Measurements from ENCODE around the gene GPC6. TPM values are rescaled to one million over a fixed set of nuclear protein-coding genes. Genes with fewer than 3 reads are reported as not detected.

Gene GPC6
- polyA plus RNA-seq, 2 of the 4 experiments (the other 2 are of a cell fraction), result 8.0 to 14.4 TPM

DNA sequence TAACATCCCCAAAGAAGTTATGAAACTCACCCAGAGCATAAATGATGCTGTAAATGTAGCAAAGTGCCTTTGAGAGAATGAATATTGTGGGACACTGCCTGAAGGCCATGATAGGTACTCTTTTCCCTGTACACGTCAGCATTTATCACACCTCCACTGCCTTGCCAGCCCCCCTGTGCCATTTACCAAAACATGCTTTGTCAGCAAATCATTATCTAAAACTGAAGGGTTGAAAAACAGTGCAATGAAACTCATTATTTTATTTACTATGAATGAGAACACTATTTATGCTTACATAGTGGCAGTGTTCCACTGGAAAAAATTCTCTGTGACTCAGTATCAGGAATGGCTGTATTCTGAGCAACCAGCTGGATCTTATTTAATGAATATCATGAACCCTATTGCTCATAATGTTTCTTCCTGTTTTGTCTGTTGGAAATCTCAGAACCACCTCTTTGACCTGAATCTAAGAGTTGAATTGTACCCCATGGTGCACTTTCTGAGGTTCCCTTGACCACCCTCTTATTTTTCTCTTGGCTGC lies 688.7 kb downstream of the GPC6 start:
- no peak for DNase-seq (ENCODE audit: low read depth in 1 of 2, low spot score in 1 of 2)
- Histone ChIP-seq H3K4me1 (no peaks in the 10 kb centered on the region), H3K27ac (no peak overlapping the region), H3K9me3 (no peaks in the 10 kb centered on the region), H3K4me3 (no peak overlapping the region), H3K4me2 (no peak overlapping the region)
- WGBS (ENCODE audit: missing lambda C conversion rate), result 79% methylated on average over 1 of the region's 1 CpG
- no peak for ATAC-seq
- CTCF ChIA-PET, result interaction anchor here (0.6 kb wide), 1 partner anchor 1739 kb away, joined by 4 read pairs; no protein-coding TSS in a partner anchor
- no peak for FAIRE-seq
- POLR2A ChIA-PET, result no interaction called here
- no peak for TF ChIP-seq FOSB (CRISPR knock-in tag; IDR thresholded peaks at IDR 0.05)
- TF ChIP-seq, protein P1, sequence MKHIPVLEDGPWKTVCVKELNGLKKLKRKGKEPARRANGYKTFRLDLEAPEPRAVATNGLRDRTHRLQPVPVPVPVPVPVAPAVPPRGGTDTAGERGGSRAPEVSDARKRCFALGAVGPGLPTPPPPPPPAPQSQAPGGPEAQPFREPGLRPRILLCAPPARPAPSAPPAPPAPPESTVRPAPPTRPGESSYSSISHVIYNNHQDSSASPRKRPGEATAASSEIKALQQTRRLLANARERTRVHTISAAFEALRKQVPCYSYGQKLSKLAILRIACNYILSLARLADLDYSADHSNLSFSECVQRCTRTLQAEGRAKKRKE (CRISPR knock-in tag; IDR thresholded peaks at IDR 0.05; ENCODE audit: low read depth), result no peak
- no peak for TF ChIP-seq RNF2 (IDR thresholded peaks at IDR 0.05; ENCODE audit: borderline replicate concordance, low read depth)
- no peak for TF ChIP-seq POLR2AphosphoS2 (conservative IDR thresholded peaks at IDR 0.05; ENCODE audit: low read length)
- no peak for TF ChIP-seq HOXB13 (CRISPR knock-in tag; IDR thresholded peaks at IDR 0.05; ENCODE audit: low read depth)
- peak; percentile 87 for TF ChIP-seq MAFK (IDR thresholded peaks at IDR 0.05; ENCODE audit: partially characterized antibody)
- no peak for TF ChIP-seq CBX2 (IDR thresholded peaks at IDR 0.05; ENCODE audit: borderline replicate concordance, low read depth)

DNA sequence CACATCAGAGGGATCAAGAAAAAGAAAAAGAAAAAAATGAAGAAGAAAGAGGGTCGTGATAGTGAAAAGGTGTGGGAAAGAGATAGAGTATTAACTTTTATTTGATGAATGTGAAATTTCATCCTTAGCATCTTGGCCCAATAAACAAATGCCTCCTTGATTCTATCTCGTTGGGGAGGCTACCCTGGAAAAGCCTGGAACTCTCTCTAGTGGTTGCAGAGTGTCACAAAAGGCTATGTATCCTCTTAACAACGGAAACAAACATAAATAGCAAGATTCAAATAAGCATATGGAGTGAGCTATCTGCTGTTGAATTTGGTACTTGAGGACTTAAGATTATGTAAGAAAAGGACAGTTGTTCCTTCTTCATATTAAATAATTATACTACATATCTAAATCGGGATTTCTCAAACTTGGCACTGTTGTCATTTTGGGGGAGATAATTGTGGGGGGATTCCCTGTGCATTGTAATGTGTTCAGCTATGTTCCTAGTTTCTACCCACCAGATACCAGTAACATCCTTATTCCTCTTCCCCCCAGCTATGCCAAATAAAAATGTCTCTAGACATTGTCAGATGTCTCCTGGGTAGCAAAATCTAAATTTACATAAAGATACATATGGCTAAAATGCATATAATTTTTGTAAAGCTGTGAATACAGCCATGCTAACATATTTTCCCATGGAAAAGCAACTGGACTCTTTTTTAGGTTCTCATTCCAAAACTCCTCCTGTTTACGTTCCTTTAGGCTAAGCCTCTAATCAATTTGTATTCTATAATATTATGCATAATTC lies 695.7 kb downstream of the GPC6 start:
- FAIRE-seq (no peak), DNase-seq (ENCODE audit: low read depth in 1 of 2, low spot score in 1 of 2) (no peak), ATAC-seq (no peak)
- Histone ChIP-seq H3K27ac (no peak overlapping the region), H3K4me2 (no peak overlapping the region), H3K4me1 (no peaks in the 10 kb centered on the region), H3K9me3 (no peaks in the 10 kb centered on the region), H3K4me3 (no peak overlapping the region)
- 21% methylated on average over 5 of the region's 5 CpGs for WGBS (ENCODE audit: missing lambda C conversion rate)
- CTCF ChIA-PET, result no interaction called here
- POLR2A ChIA-PET, result no interaction called here
- TF ChIP-seq NPAS2 (CRISPR knock-in tag; IDR thresholded peaks at IDR 0.05; ENCODE audit: borderline replicate concordance) (no peak), JUNB (IDR thresholded peaks at IDR 0.05) (no peak), RARB (CRISPR knock-in tag; IDR thresholded peaks at IDR 0.05) (no peak), TP53 (CRISPR knock-in tag; IDR thresholded peaks at IDR 0.05) (no peak), GATA3 (IDR thresholded peaks at IDR 0.05; ENCODE audit: borderline replicate concordance) (no peak), CHD4 (IDR thresholded peaks at IDR 0.05; ENCODE audit: borderline replicate concordance) (no peak), HDAC2 (IDR thresholded peaks at IDR 0.05) (no peak), PHF8 (IDR thresholded peaks at IDR 0.05; ENCODE audit: borderline replicate concordance, low read depth) (no peak), EHF (CRISPR knock-in tag; IDR thresholded peaks at IDR 0.05) (no peak)

DNA sequence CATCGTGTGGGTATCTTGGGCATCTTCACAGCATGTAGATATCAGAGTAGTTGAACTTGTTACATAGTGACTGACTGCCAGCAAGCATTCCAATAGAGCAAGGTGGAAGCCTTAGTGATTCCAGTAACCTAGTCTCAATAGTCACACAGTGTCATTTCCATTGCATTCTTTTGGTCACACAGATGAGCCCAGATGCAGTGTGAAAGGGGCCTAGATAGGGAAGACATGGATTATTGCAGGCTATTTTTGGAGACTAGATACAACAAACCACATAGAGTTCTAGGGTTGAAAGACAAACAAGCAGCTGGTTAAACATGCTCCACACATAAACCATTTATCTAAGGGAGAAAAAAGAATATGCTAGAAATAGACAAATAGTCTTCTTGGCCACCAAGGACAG lies 699.4 kb downstream of the GPC6 start:
- H3K4me3 ChIP-seq, result no peak overlapping the region
- POLR2A ChIA-PET, result no interaction called here
- H3K4me2 ChIP-seq, result no peak overlapping the region
- no peak overlapping the region for H3K27ac ChIP-seq
- no peak for FAIRE-seq
- WGBS (ENCODE audit: missing lambda C conversion rate), result 22% methylated on average over 1 of the region's 1 CpG
- H3K9me3 ChIP-seq, result no peaks in the 10 kb centered on the region
- ATAC-seq, result no peak
- H3K4me1 ChIP-seq, result no peaks in the 10 kb centered on the region
- CTCF ChIA-PET, result no interaction called here
- DNase-seq (ENCODE audit: low read depth in 1 of 2, low spot score in 1 of 2), result no peak
- TF ChIP-seq CHD2 (IDR thresholded peaks at IDR 0.05; ENCODE audit: low read length, partially characterized antibody) (no peak), NR3C1 (IDR thresholded peaks at IDR 0.05) (no peak), MAZ (IDR thresholded peaks at IDR 0.05; ENCODE audit: borderline replicate concordance, low read depth, low read length) (no peak), SREBF2 (IDR thresholded peaks at IDR 0.05) (no peak), ZC3H11A (IDR thresholded peaks at IDR 0.05) (no peak), ESRRA (IDR thresholded peaks at IDR 0.05; ENCODE audit: borderline replicate concordance, low read length) (no peak), HOXB13 (CRISPR knock-in tag; IDR thresholded peaks at IDR 0.05; ENCODE audit: low read depth) (no peak), HOXB5 (CRISPR knock-in tag; IDR thresholded peaks at IDR 0.05) (no peak), HOXA7 (CRISPR knock-in tag; IDR thresholded peaks at IDR 0.05) (no peak)
- TF ChIP-seq, protein P1 (CRISPR knock-in tag; IDR thresholded peaks at IDR 0.05; ENCODE audit: low read depth), result no peak
- TF ChIP-seq, protein P2, sequence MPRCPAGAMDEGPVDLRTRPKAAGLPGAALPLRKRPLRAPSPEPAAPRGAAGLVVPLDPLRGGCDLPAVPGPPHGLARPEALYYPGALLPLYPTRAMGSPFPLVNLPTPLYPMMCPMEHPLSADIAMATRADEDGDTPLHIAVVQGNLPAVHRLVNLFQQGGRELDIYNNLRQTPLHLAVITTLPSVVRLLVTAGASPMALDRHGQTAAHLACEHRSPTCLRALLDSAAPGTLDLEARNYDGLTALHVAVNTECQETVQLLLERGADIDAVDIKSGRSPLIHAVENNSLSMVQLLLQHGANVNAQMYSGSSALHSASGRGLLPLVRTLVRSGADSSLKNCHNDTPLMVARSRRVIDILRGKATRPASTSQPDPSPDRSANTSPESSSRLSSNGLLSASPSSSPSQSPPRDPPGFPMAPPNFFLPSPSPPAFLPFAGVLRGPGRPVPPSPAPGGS (IDR thresholded peaks at IDR 0.05), result no peak
- TF ChIP-seq, protein P3, sequence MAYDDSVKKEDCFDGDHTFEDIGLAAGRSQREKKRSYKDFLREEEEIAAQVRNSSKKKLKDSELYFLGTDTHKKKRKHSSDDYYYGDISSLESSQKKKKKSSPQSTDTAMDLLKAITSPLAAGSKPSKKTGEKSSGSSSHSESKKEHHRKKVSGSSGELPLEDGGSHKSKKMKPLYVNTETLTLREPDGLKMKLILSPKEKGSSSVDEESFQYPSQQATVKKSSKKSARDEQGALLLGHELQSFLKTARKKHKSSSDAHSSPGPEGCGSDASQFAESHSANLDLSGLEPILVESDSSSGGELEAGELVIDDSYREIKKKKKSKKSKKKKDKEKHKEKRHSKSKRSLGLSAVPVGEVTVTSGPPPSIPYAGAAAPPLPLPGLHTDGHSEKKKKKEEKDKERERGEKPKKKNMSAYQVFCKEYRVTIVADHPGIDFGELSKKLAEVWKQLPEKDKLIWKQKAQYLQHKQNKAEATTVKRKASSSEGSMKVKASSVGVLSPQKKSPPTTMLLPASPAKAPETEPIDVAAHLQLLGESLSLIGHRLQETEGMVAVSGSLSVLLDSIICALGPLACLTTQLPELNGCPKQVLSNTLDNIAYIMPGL (CRISPR knock-in tag; IDR thresholded peaks at IDR 0.05; ENCODE audit: borderline replicate concordance), result no peak
- TF ChIP-seq, protein P4, sequence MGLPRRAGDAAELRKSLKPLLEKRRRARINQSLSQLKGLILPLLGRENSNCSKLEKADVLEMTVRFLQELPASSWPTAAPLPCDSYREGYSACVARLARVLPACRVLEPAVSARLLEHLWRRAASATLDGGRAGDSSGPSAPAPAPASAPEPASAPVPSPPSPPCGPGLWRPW (IDR thresholded peaks at IDR 0.05), result no peak

Data from A549 (cell line).